Stimulated activated CD4-positive, alpha-beta T cell treated with anti-CD3 and anti-CD28 coated beads, Interleukin-1b, Interleukin-23, amount 100 ng/mL, for 24 hours (primary cell): ENCODE measurements around the gene IGF1.

Experiments used
- DNase-seq, 4 experiments: peaks; one replicate each; pipeline ENCODE4 v3.0.0-alpha.2; 2020; ENCODE audit warnings: low read depth in 4 of 4, low spot score in 1 of 4

Gene IGF1

GRCh38 chr12:102497743-102498142, 17.4 kb upstream of the IGF1 start:
- DNase-seq: no peak

GRCh38 chr12:102496591-102496990, 16.2 kb upstream of the IGF1 start:
- DNase-seq: no peak

GRCh38 chr12:102487226-102487625, 6.9 kb upstream of the IGF1 start:
- no peak for DNase-seq

GRCh38 chr12:102486153-102486552, 5.8 kb upstream of the IGF1 start:
- no peak for DNase-seq

- DNase-seq: peak; percentile 13 to 43 (median 26)
Measured at GRCh38 chr12:102484428-102484958, 4.1 kb upstream of the IGF1 start.

- no peak for DNase-seq
Measured at GRCh38 chr12:102484017-102484416, 3.7 kb upstream of the IGF1 start.

- no peak for DNase-seq
Measured at GRCh38 chr12:102483466-102483865, 3.1 kb upstream of the IGF1 start.

- DNase-seq: no peak
Measured at GRCh38 chr12:102481705-102482425, 1.5 kb upstream of the IGF1 start.

GRCh38 chr12:102479939-102480338, 424 bp downstream of the IGF1 start:
- no peak for DNase-seq

- no peak for DNase-seq
Measured at GRCh38 chr12:102479099-102479885, 1.1 kb downstream of the IGF1 start.

- DNase-seq: peak in 1 of 4 experiments; percentile 6
Measured at GRCh38 chr12:102478405-102479098, 1.8 kb downstream of the IGF1 start.

GRCh38 chr12:102475355-102475754, 5.0 kb downstream of the IGF1 start:
- no peak for DNase-seq

GRCh38 chr12:102474438-102475064, 5.8 kb downstream of the IGF1 start:
- no peak for DNase-seq

- DNase-seq: no peak
Measured at GRCh38 chr12:102472496-102472895, 7.9 kb downstream of the IGF1 start.

GRCh38 chr12:102471556-102471955, 8.8 kb downstream of the IGF1 start:
- DNase-seq: no peak

- no peak for DNase-seq
Measured at GRCh38 chr12:102470945-102471344, 9.4 kb downstream of the IGF1 start.

- DNase-seq: no peak
Measured at GRCh38 chr12:102468261-102468915, 12.0 kb downstream of the IGF1 start.

- no peak for DNase-seq
Measured at GRCh38 chr12:102465762-102466560, 14.4 kb downstream of the IGF1 start.

- DNase-seq: no peak
Measured at GRCh38 chr12:102463659-102464249, 16.6 kb downstream of the IGF1 start.
